ENCODE measurements around the gene CCDC179. TPM values are rescaled to one million over a fixed set of nuclear protein-coding genes. Genes with fewer than 3 reads are reported as not detected.

The CCDC179 gene
- total and polyA plus RNA-seq, 5 donors from 2014 or later, result not detected

GRCh38 chr11:22878604-22879003 is 18.3 kb upstream of the CCDC179 start:
- H3K9me3 ChIP-seq (ENCODE audit: control insufficient read depth in 2 of 2, low read length in 2 of 2), result no peaks in the 10 kb centered on the region
- H3K36me3 ChIP-seq (ENCODE audit: control insufficient read depth, insufficient read depth, low read length), result no peaks in the 10 kb centered on the region
- H3K27me3 ChIP-seq (ENCODE audit: control insufficient read depth, insufficient read depth, low read length), result no peaks in the 10 kb centered on the region
- H3K4me3 ChIP-seq (ENCODE audit: low read depth, low read length), result no peak overlapping the region
- Mint-ChIP-seq H3K36me3 (no peaks in the 10 kb centered on the region), H3K9me3 (no peaks in the 10 kb centered on the region), H3K4me1 (no peaks in the 10 kb centered on the region), H3K27me3 (no peaks in the 10 kb centered on the region), H3K4me3 (no peak overlapping the region), H3K27ac (no peak overlapping the region)
- DNase-seq, result no peak
- ATAC-seq (ENCODE audit: low read depth in 2 of 2), result no peak
- no peaks in the 10 kb centered on the region for H3K4me1 ChIP-seq (ENCODE audit: control insufficient read depth, insufficient read depth, low read length, poor library complexity, severe bottlenecking)
- H3K27ac ChIP-seq (ENCODE audit: insufficient read depth, low read length, poor library complexity, severe bottlenecking), result no peak overlapping the region

GRCh38 chr11:22878039-22878438 is 17.8 kb upstream of the CCDC179 start:
- Mint-ChIP-seq H3K27me3 (no peaks in the 10 kb centered on the region), H3K27ac (no peak overlapping the region), H3K9me3 (no peaks in the 10 kb centered on the region), H3K4me3 (no peak overlapping the region), H3K36me3 (no peaks in the 10 kb centered on the region), H3K4me1 (no peaks in the 10 kb centered on the region)
- ATAC-seq (ENCODE audit: low read depth in 2 of 2) (no peak), DNase-seq (no peak)
- no peaks in the 10 kb centered on the region for H3K36me3 ChIP-seq (ENCODE audit: control insufficient read depth, insufficient read depth, low read length)
- no peaks in the 10 kb centered on the region for H3K27me3 ChIP-seq (ENCODE audit: control insufficient read depth, insufficient read depth, low read length)
- no peak overlapping the region for H3K27ac ChIP-seq (ENCODE audit: insufficient read depth, low read length, poor library complexity, severe bottlenecking)
- H3K9me3 ChIP-seq (ENCODE audit: control insufficient read depth in 2 of 2, low read length in 2 of 2), result no peaks in the 10 kb centered on the region
- no peaks in the 10 kb centered on the region for H3K4me1 ChIP-seq (ENCODE audit: control insufficient read depth, insufficient read depth, low read length, poor library complexity, severe bottlenecking)
- no peak overlapping the region for H3K4me3 ChIP-seq (ENCODE audit: low read depth, low read length)

- Mint-ChIP-seq H3K4me1 (no peaks in the 10 kb centered on the region), H3K27me3 (no peaks in the 10 kb centered on the region), H3K4me3 (no peak overlapping the region), H3K27ac (no peak overlapping the region), H3K36me3 (no peaks in the 10 kb centered on the region), H3K9me3 (no peaks in the 10 kb centered on the region)
- H3K4me1 ChIP-seq (ENCODE audit: control insufficient read depth, insufficient read depth, low read length, poor library complexity, severe bottlenecking), result no peaks in the 10 kb centered on the region
- peak; percentile 70 to 73 for ATAC-seq (ENCODE audit: low read depth in 2 of 2)
- H3K27ac ChIP-seq (ENCODE audit: insufficient read depth, low read length, poor library complexity, severe bottlenecking), result no peak overlapping the region
- no peaks in the 10 kb centered on the region for H3K36me3 ChIP-seq (ENCODE audit: control insufficient read depth, insufficient read depth, low read length)
- DNase-seq, result peak; percentile 13 to 82 (median 60)
- H3K9me3 ChIP-seq (ENCODE audit: control insufficient read depth in 2 of 2, low read length in 2 of 2), result no peaks in the 10 kb centered on the region
- H3K4me3 ChIP-seq (ENCODE audit: low read depth, low read length), result no peak overlapping the region
- H3K27me3 ChIP-seq (ENCODE audit: control insufficient read depth, insufficient read depth, low read length), result no peaks in the 10 kb centered on the region
Observed at GRCh38 chr11:22875869-22876473, 15.7 kb upstream of the CCDC179 start.

GRCh38 chr11:22869325-22869724 is 9.1 kb upstream of the CCDC179 start:
- Mint-ChIP-seq H3K27me3 (no peaks in the 10 kb centered on the region), H3K27ac (no peak overlapping the region), H3K36me3 (no peaks in the 10 kb centered on the region), H3K9me3 (peaks cover 0 to 3% (median 0%) of the 10 kb centered on the region in 7 donors), H3K4me1 (no peaks in the 10 kb centered on the region), H3K4me3 (no peak overlapping the region)
- DNase-seq (no peak), ATAC-seq (ENCODE audit: low read depth in 2 of 2) (no peak)
- Histone ChIP-seq H3K4me3 (ENCODE audit: low read depth, low read length) (no peak overlapping the region), H3K4me1 (ENCODE audit: control insufficient read depth, insufficient read depth, low read length, poor library complexity, severe bottlenecking) (no peaks in the 10 kb centered on the region), H3K36me3 (ENCODE audit: control insufficient read depth, insufficient read depth, low read length) (no peaks in the 10 kb centered on the region), H3K27me3 (ENCODE audit: control insufficient read depth, insufficient read depth, low read length) (no peaks in the 10 kb centered on the region), H3K27ac (ENCODE audit: insufficient read depth, low read length, poor library complexity, severe bottlenecking) (no peak overlapping the region), H3K9me3 (ENCODE audit: control insufficient read depth in 2 of 2, low read length in 2 of 2) (no peaks in the 10 kb centered on the region)

- Histone ChIP-seq H3K27me3 (ENCODE audit: control insufficient read depth, insufficient read depth, low read length) (no peaks in the 10 kb centered on the region), H3K4me1 (ENCODE audit: control insufficient read depth, insufficient read depth, low read length, poor library complexity, severe bottlenecking) (no peaks in the 10 kb centered on the region), H3K4me3 (ENCODE audit: low read depth, low read length) (no peak overlapping the region), H3K9me3 (ENCODE audit: control insufficient read depth in 2 of 2, low read length in 2 of 2) (no peaks in the 10 kb centered on the region), H3K36me3 (ENCODE audit: control insufficient read depth, insufficient read depth, low read length) (no peaks in the 10 kb centered on the region), H3K27ac (ENCODE audit: insufficient read depth, low read length, poor library complexity, severe bottlenecking) (no peak overlapping the region)
- DNase-seq (no peak), ATAC-seq (ENCODE audit: low read depth in 2 of 2) (no peak)
- Mint-ChIP-seq H3K27me3 (no peaks in the 10 kb centered on the region), H3K27ac (no peak overlapping the region), H3K4me1 (no peaks in the 10 kb centered on the region), H3K9me3 (peaks cover 0 to 4% (median 0%) of the 10 kb centered on the region in 7 donors), H3K36me3 (peaks cover 3% of the 10 kb centered on the region), H3K4me3 (no peak overlapping the region)
Observed at GRCh38 chr11:22859756-22860155, 518 bp downstream of the CCDC179 start.

- Histone ChIP-seq H3K4me3 (ENCODE audit: low read depth, low read length) (no peak overlapping the region), H3K9me3 (ENCODE audit: control insufficient read depth in 2 of 2, low read length in 2 of 2) (peaks cover 0 to 3% of the 10 kb centered on the region in 2 experiments), H3K4me1 (ENCODE audit: control insufficient read depth, insufficient read depth, low read length, poor library complexity, severe bottlenecking) (no peaks in the 10 kb centered on the region), H3K27me3 (ENCODE audit: control insufficient read depth, insufficient read depth, low read length) (no peaks in the 10 kb centered on the region), H3K27ac (ENCODE audit: insufficient read depth, low read length, poor library complexity, severe bottlenecking) (no peak overlapping the region), H3K36me3 (ENCODE audit: control insufficient read depth, insufficient read depth, low read length) (no peaks in the 10 kb centered on the region)
- Mint-ChIP-seq H3K4me1 (no peaks in the 10 kb centered on the region), H3K4me3 (no peak overlapping the region), H3K27me3 (no peaks in the 10 kb centered on the region), H3K9me3 (peaks cover 0 to 6% (median 2%) of the 10 kb centered on the region in 7 donors), H3K27ac (no peak overlapping the region), H3K36me3 (peaks cover 11% of the 10 kb centered on the region)
- DNase-seq, result no peak
- ATAC-seq (ENCODE audit: low read depth in 2 of 2), result no peak
Observed at GRCh38 chr11:22851477-22851876, 8.8 kb downstream of the CCDC179 start.

- Mint-ChIP-seq H3K27me3 (no peaks in the 10 kb centered on the region), H3K36me3 (peaks cover 4% of the 10 kb centered on the region), H3K9me3 (no peaks in the 10 kb centered on the region), H3K27ac (no peak overlapping the region), H3K4me3 (no peak overlapping the region), H3K4me1 (no peaks in the 10 kb centered on the region)
- no peak for ATAC-seq (ENCODE audit: low read depth in 2 of 2)
- Histone ChIP-seq H3K36me3 (ENCODE audit: control insufficient read depth, insufficient read depth, low read length) (no peaks in the 10 kb centered on the region), H3K4me3 (ENCODE audit: low read depth, low read length) (no peak overlapping the region), H3K4me1 (ENCODE audit: control insufficient read depth, insufficient read depth, low read length, poor library complexity, severe bottlenecking) (no peaks in the 10 kb centered on the region), H3K27me3 (ENCODE audit: control insufficient read depth, insufficient read depth, low read length) (no peaks in the 10 kb centered on the region), H3K9me3 (ENCODE audit: control insufficient read depth in 2 of 2, low read length in 2 of 2) (no peaks in the 10 kb centered on the region), H3K27ac (ENCODE audit: insufficient read depth, low read length, poor library complexity, severe bottlenecking) (no peak overlapping the region)
- no peak for DNase-seq
Observed at GRCh38 chr11:22846726-22847125, 13.5 kb downstream of the CCDC179 start.

- no peak for DNase-seq
- H3K9me3 Mint-ChIP-seq, result no peaks in the 10 kb centered on the region
- no peaks in the 10 kb centered on the region for H3K9me3 ChIP-seq (ENCODE audit: control insufficient read depth in 2 of 2, low read length in 2 of 2)
- H3K27ac ChIP-seq (ENCODE audit: insufficient read depth, low read length, poor library complexity, severe bottlenecking), result no peak overlapping the region
- H3K36me3 ChIP-seq (ENCODE audit: control insufficient read depth, insufficient read depth, low read length), result no peaks in the 10 kb centered on the region
- H3K27ac Mint-ChIP-seq, result no peak overlapping the region
- H3K27me3 Mint-ChIP-seq, result no peaks in the 10 kb centered on the region
- ATAC-seq (ENCODE audit: low read depth in 2 of 2), result no peak
- peaks cover 8 to 18% (median 10%) of the 10 kb centered on the region in 4 donors for H3K4me1 Mint-ChIP-seq
- H3K27me3 ChIP-seq (ENCODE audit: control insufficient read depth, insufficient read depth, low read length), result no peaks in the 10 kb centered on the region
- no peak overlapping the region for H3K4me3 ChIP-seq (ENCODE audit: low read depth, low read length)
- H3K4me3 Mint-ChIP-seq, result peak overlapping the region in 1 of 4 donors; percentile 24
- H3K4me1 ChIP-seq (ENCODE audit: control insufficient read depth, insufficient read depth, low read length, poor library complexity, severe bottlenecking), result peaks cover 18% of the 10 kb centered on the region
- peaks cover 3% of the 10 kb centered on the region for H3K36me3 Mint-ChIP-seq
Observed at GRCh38 chr11:22832315-22833015, 27.8 kb downstream of the CCDC179 start.
